ENCODE data around the gene ERBB4.

DNA sequence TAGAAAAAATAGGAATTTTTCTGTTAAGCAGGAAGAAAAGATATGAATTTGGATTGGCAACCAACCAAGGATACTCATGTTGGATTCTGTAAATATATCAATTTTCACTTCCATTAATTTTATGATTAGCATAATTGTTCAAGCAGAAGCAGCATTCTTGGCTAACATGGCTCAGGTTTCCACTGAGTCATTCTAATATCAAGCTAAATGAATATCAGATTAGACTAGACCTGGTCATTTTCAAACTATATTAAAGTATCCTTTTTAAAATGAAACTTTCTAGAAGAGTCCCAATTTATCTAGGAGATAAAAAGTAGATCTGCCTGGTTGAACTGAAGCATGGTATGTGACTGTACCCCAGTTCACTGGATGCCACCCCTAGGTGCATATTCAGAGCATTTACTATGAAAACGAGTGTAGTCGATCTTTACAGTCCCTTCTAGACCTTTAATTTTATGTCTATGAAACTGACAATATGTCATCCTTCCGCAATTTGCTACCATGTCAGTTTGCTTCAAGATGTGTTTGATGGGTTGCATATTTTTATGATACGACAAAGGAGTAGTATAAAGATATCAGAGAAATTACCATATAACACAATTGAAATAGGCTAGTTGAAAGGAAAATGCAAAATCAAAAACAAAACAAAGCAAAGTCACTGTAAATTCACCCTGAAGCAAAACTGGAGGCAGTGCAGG, 704.9 kb downstream of the ERBB4 start:
- TF ChIP-seq, protein P1, sequence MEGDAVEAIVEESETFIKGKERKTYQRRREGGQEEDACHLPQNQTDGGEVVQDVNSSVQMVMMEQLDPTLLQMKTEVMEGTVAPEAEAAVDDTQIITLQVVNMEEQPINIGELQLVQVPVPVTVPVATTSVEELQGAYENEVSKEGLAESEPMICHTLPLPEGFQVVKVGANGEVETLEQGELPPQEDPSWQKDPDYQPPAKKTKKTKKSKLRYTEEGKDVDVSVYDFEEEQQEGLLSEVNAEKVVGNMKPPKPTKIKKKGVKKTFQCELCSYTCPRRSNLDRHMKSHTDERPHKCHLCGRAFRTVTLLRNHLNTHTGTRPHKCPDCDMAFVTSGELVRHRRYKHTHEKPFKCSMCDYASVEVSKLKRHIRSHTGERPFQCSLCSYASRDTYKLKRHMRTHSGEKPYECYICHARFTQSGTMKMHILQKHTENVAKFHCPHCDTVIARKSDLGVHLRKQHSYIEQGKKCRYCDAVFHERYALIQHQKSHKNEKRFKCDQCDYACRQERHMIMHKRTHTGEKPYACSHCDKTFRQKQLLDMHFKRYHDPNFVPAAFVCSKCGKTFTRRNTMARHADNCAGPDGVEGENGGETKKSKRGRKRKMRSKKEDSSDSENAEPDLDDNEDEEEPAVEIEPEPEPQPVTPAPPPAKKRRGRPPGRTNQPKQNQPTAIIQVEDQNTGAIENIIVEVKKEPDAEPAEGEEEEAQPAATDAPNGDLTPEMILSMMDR (IDR thresholded peaks at IDR 0.05): no peak
- no peak for TF ChIP-seq POLR2A (IDR thresholded peaks at IDR 0.05)

All from Peyer's patch (tissue), 4 donors.